ENCODE data around the gene CDKL5. TPM values are rescaled to one million over a fixed set of nuclear protein-coding genes. Genes with fewer than 3 reads are reported as not detected.

CDKL5 gene
- total RNA-seq, 1 donor from 2014 or later = 16.3 TPM

DNA sequence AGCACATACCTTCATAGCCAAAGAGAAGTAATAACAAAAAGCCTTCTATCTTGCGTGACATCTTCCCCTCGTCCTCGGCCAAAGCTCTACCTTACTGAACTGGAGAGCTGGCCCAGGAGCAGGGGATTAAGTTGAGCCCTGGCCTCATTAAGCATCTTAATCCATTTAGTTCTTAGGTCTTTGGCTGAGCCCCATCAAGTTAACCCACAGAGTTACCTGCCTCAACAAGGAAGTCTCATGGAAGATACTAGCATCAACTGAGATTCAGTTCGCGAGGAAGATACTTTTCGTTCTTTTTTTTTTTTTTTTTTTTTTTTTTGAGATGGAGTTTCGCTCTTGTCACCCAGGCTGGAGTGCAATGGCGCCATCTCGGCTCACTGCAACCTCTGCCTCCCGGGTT, 246.6 kb downstream of the CDKL5 start, which contains the start of gene RS1:
RS1 (minus strand) TSS at position 101 of the 400 bp plus-strand sequence; CDS start at position 61, 40 bp downstream.
- TF ChIP-seq, protein P1, sequence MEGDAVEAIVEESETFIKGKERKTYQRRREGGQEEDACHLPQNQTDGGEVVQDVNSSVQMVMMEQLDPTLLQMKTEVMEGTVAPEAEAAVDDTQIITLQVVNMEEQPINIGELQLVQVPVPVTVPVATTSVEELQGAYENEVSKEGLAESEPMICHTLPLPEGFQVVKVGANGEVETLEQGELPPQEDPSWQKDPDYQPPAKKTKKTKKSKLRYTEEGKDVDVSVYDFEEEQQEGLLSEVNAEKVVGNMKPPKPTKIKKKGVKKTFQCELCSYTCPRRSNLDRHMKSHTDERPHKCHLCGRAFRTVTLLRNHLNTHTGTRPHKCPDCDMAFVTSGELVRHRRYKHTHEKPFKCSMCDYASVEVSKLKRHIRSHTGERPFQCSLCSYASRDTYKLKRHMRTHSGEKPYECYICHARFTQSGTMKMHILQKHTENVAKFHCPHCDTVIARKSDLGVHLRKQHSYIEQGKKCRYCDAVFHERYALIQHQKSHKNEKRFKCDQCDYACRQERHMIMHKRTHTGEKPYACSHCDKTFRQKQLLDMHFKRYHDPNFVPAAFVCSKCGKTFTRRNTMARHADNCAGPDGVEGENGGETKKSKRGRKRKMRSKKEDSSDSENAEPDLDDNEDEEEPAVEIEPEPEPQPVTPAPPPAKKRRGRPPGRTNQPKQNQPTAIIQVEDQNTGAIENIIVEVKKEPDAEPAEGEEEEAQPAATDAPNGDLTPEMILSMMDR (IDR thresholded peaks at IDR 0.05; ENCODE audit: unreplicated experiment) = no peak
- Mint-ChIP-seq H3K9me3 (peaks cover 13% of the 10 kb centered on the region), H3K4me3 (no peak within 1 kb of the TSS), H3K36me3 (no peaks in the 10 kb centered on the region), H3K27me3 (ENCODE audit: low read depth) (no peaks in the 10 kb centered on the region), H3K4me1 (peaks cover 2% of the 10 kb centered on the region), H3K27ac (no peak within 1 kb of the TSS)
- no peak for DNase-seq (ENCODE audit: low spot score in 2 of 2, unreplicated experiment in 2 of 2)

DNA sequence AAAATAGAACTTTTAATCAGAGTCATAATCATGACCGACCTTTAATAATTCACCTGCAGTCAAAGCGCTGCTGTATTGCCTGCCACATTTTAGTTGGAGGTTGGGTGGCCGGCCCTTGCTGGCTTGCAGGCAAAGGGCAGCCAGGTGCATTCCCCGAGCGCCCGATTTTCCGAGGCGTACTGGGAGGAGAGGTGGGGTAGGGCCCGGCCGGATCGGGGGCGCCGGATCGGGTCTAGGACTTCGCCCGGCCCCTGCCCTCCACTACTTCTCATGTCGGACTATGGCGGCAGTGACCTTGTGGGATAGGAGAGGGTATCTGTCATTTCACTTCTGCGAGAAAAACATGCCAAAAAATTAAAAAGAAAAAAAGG, 249.0 kb downstream of the CDKL5 start:
- TF ChIP-seq, protein P1 (IDR thresholded peaks at IDR 0.05; ENCODE audit: unreplicated experiment) = no peak
- H3K4me1 Mint-ChIP-seq = peaks cover 2% of the 10 kb centered on the region
- peaks cover 24% of the 10 kb centered on the region for H3K9me3 Mint-ChIP-seq
- peak overlapping the region; percentile 53 for H3K27ac Mint-ChIP-seq
- DNase-seq (ENCODE audit: low spot score in 2 of 2, unreplicated experiment in 2 of 2) = peak in 1 of 2 experiments; percentile 45
- peak overlapping the region; percentile 75 for H3K4me3 Mint-ChIP-seq
- H3K27me3 Mint-ChIP-seq (ENCODE audit: low read depth) = no peaks in the 10 kb centered on the region
- no peaks in the 10 kb centered on the region for H3K36me3 Mint-ChIP-seq

GRCh38 chrX:18674788-18675735, 249.7 kb downstream of the CDKL5 start:
- TF ChIP-seq, protein P1 (IDR thresholded peaks at IDR 0.05; ENCODE audit: unreplicated experiment) = no peak
- H3K4me1 Mint-ChIP-seq = peaks cover 2% of the 10 kb centered on the region
- H3K27ac Mint-ChIP-seq = peak overlapping the region; percentile 59
- no peaks in the 10 kb centered on the region for H3K27me3 Mint-ChIP-seq (ENCODE audit: low read depth)
- no peaks in the 10 kb centered on the region for H3K36me3 Mint-ChIP-seq
- peak overlapping the region; percentile 75 for H3K4me3 Mint-ChIP-seq
- peaks cover 24% of the 10 kb centered on the region for H3K9me3 Mint-ChIP-seq
- peak; percentile 71 to 82 for DNase-seq (ENCODE audit: low spot score in 2 of 2, unreplicated experiment in 2 of 2)

DNA sequence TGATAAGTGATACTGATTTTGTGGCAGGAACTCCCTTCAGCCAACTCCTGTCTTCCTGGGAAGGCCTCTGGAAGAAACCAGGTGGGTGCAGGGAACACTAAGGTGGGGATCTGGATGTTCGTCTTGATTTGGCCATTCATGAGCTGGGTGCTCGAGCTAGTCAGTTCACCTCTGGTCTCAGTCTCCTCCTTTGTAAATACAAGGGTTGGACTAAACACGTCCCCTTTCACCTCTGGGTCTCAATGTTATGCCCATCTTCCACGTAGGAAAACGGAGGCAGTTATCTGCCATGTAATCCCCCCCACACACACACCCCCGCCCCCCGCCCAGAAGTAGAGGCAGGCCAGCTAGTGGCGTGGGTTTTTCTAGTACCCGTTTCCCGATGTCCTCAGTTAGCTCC, 250.6 kb downstream of the CDKL5 start:
- Mint-ChIP-seq H3K27me3 (ENCODE audit: low read depth) (no peaks in the 10 kb centered on the region), H3K36me3 (no peaks in the 10 kb centered on the region), H3K4me1 (peaks cover 2% of the 10 kb centered on the region), H3K4me3 (peak overlapping the region; percentile 75), H3K27ac (peak overlapping the region; percentile 64), H3K9me3 (peaks cover 20% of the 10 kb centered on the region)
- DNase-seq (ENCODE audit: low spot score in 2 of 2, unreplicated experiment in 2 of 2) = no peak
- TF ChIP-seq, protein P1 (IDR thresholded peaks at IDR 0.05; ENCODE audit: unreplicated experiment) = no peak

- Mint-ChIP-seq H3K4me1 (peaks cover 2% of the 10 kb centered on the region), H3K27me3 (ENCODE audit: low read depth) (no peaks in the 10 kb centered on the region), H3K27ac (peak overlapping the region; percentile 64), H3K9me3 (peaks cover 20% of the 10 kb centered on the region), H3K4me3 (peak overlapping the region; percentile 75), H3K36me3 (no peaks in the 10 kb centered on the region)
- TF ChIP-seq, protein P1 (IDR thresholded peaks at IDR 0.05; ENCODE audit: unreplicated experiment) = peak; percentile 29
- peak in 1 of 2 experiments; percentile 41 for DNase-seq (ENCODE audit: low spot score in 2 of 2, unreplicated experiment in 2 of 2)
These were observed 251.1 kb downstream of the CDKL5 start for GRCh38 chrX:18676470-18676869.
